HG03045 (cell line): ENCODE measurements around the gene ETF1.
"Not testable (repeated sequence)": the region's sequence is repeated elsewhere in the genome, so short reads cannot be mapped to it uniquely, and the experiment has no call there.

Source experiments
- ATAC-seq: cut with Tn5 transposase; IDR thresholded peaks from one replicate; pipeline ENCODE4 v1.9.1; 2021; ENCODE audit warnings: mild to moderate bottlenecking, moderate library complexity; ENCODE audit not compliant: unreplicated experiment

The ETF1 gene

DNA sequence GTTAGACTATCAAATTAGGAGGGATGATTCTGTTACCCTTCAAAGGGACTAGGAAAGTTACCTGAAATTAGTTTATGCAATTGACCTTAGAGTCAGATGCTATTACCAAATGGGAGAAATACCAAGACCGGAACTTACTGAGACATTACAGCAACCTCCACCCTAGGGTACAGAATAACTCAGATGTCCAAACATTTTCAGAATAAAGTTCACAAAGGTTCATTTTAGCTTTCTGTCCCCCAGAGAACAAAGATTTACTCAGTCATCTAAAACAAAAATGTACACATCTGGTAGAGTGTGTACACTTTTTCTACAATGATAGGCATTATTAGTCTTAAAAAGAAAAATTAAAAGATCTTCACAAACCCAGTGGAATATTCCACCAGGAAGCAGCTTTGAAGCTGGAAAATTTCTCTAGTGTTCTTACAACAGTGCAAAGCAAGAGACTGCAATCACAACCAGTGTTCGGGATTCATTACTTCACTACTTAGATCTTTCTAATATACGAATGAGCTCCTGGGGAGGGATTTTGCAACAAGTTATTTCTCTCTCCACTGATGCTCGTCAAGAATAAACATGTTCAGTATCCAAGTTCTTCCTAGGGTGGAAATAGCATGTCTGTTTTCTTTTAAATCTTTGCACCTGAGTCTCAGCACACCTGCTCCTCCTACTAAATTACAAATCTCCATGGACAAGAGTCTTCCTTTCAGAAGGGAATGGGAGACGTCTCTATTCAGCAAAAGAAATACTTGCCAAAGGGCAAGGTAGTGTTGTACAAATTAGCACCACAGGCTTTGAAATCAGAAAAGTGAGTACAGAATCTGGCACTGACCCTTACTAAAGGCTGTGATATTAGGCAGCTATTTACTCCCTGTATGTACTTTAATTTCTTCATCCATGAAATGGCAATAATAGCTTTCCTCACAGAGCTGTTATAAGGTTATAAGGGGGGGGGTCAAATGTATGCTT lies 8.8 kb downstream of the ETF1 start:
- ATAC-seq, result no peak

DNA sequence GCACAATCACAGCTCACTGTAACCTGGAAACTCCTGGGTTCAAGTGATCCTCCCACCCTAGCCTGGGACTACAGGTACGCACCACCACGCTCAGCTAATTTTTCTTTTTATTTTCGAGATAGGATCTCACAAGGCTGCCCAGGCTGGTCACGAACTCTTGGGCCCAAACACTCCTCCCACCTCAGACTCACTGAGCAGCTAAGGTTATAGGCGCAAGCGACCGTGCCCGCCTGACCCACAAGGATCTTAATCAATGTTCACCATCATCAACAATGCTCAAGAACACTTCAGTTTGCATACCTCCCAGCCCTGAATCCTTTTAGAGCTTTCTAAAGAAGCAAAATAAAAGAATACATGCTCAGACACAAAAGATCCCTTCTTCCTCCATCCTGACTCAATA lies 13.2 kb downstream of the ETF1 start:
- ATAC-seq, result no peak

DNA sequence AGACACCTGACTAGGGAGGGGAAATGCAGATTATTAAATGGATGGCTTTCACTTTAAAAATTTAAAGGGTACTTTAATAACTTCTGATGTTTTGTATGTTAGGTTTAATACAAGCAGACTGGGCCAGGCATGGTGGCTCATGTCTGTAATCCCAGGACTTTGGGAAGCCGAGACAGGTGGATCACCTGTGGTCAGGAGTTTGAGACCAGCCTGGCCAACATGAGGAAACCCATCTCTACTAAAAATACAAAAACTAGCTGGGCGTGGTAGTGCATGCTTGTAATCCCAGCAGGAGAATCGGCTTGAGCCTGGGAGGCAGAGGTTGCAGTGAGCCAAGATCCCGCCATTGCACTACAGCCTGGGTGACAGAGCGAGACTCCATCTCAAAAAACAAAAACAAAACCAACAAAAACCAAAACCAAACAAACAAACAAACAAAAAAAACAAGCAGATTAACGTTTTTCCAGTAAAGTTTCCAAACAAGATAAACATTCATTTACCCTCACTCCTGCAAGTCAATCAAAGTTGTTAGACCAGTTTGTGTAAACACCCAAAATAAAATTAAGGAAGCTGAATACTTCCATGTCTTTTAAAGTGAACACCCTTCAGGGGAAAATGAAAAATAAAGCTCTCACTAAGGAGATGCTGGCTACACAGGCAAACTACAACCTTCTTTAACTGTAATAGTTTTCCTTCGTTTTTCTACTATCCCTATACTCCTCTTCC lies 14.1 kb downstream of the ETF1 start:
- ATAC-seq, result no peak

DNA sequence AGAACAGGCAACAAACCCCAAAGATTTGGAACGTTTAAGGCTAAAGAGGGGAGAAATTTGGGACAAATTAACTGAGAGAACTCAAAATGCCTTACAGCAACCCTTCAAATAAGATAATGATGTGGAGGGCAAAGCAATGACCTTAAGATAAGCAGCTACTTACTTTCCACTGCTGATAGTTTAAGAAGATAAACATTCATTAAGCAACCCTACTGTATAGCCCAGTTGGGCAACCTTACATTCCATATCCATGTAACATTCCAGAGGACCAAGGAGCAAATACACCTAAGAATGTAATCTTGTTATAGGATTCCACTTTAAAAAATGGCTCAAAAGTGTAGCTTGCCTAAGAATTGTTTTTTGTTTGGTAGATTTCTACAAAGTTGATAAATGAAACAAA lies 14.8 kb downstream of the ETF1 start:
- no peak for ATAC-seq

DNA sequence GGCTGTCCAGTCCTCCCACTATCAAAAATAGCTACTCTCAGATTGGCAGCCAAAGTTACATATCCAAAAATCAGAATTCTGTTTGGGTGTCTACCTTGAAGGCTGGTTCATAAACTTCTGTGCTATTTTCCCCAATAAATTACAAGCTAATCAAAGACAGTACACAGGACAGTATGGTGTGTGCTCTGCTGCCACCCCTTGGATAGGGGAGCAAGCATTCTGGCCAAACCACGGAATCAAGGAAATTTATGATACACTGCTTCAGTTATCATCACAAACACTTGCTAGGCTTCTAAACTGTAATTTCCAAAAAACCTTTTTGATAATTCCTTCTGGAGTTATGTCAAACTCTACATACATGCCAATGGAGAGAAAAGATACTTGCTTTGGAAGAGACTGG lies 15.9 kb downstream of the ETF1 start:
- no peak for ATAC-seq

DNA sequence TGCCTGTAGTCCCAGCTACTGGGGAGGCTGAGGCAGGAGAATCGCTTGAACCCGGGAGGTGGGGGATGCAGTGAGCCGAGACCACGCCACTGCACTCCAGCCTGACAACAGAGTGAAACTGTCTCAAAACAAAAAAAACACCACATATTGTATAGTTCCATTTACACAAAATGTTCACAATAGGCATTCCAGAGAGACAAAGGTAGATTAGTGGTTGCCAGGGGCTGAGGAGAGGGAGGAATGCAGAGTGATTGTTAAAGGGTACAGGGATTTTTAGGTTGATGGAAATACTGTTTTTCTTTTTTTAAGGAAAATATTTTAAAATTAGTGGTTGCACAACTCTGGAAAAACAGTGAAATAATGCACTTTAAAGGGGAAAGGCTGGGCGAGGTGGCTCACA lies 19.6 kb downstream of the ETF1 start:
- no peak for ATAC-seq

DNA sequence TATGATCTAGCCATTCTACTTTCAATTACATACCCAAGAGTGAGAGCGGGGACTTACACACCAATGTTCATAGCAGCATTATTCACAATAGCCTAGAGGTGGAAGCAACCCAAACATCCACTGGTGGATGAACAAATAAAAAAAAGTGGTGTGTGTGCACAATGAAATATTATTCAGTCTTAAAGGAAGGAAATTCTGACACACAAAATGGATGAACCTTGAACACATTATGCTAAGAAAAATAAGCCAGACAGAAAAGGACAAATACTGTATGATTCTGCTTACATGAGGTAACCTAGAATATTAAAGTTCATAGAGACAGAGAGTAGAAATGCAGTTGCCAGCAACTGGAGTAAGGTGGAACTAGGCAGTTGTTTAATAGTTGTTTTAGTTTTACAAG lies 22.1 kb downstream of the ETF1 start:
- ATAC-seq, result no peak

DNA sequence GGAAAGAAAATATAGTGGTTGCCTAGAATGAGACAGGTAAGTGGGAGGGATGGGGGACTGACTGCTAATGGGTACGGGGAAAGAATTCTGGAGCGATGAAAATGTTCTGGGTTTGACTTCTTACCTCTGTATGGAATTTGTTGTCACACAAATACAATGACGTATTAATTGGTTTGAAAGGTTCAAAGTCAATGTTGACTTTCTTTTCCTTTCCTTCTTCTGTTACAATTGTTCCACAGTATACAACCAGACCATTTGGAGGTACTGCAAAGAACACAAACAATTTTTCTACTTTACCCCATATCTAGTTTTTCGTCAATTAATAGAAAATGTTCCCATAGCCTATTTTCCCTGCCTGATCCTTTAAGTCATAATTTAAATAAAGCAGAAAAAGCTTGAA lies 25.6 kb downstream of the ETF1 start:
- no peak for ATAC-seq

DNA sequence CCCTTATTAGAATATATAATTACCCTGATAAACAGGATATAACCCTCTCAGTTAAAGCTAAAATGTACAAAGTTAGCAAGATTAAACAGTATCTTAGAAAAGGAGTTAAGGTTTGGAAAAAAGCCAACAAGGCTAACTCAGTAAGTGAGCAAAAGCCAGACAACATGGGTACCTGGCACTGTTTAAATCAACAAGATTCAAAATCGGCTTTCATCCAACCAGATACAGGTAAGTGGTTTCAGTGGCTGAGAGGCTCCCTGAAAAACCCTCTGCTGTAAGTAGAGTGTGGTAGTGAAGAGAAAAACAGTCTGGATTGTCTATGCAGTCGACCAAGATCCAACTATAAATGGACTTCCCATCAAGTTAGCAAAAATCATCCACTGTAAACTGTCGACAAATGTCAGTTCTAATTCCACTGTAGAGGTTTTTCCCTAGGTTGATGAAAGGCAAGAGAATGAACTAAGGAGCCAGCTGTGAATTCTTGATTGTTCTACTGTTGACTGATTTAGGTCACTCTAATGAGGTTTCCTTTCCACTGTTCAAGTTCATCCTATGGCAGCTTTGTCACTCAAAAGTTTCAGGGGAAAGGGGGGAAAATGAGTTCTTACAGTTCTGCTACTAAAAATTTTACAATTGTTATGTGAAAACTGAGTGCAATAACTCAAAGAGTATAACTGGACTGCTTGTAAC lies 27.3 kb downstream of the ETF1 start:
- ATAC-seq, result no peak

DNA sequence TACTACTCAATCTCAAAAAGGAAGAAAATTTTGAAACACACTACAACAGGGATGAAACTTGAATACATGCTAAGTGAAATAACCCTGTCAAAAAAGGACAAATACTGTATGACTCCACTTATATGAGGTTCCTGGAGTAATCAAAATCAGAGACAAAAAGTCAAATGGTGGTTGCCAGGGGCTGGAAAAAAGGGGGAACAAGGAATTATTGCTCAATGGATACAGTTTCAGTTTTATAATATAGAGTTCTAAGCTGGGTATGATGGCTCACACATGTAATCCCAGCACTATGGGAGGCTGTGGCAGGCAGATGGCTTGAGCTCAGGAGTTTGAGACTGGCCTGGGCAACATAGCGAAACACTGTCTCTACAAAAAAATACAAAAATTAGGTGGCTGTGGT lies 29.0 kb downstream of the ETF1 start:
- no peak for ATAC-seq

DNA sequence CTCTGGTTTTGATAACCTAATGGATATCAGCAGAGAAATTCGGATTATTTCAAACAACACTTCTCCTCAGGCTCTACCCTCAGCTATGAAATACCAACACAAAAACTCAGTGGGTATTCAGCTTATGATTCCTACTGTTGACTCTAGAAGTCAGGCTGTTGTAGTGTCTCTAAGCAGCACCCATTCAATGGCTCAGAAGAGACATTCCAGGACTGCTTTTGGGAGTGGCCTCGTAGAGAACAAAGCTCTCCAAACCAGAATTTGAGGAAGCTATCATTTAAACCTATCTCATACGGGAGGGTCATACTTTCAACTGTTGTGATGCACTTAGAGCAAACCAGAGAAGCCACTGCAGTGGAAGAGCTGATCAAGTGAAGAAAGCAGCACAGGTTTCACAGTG lies 34.1 kb downstream of the ETF1 start:
- no peak for ATAC-seq

DNA sequence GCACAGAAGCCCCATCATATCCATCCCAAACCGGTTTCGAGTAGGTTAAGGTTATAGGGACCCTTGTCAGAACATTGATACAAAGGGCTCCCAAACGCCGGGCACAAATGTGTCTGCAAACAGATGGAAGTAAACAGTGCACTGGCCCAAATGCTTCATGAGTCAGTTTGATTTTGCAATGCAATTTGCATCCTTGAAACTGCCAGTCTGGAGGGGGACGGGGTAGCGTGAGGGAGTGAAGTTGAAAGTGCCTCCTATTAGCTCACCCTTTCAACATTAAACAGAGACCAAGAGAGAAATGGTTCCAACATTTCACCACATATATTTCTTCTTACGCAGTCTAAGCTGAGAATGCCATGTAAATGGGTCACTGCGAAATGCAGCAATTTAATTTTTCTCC lies 35.6 kb downstream of the ETF1 start:
- not testable (repeated sequence) for ATAC-seq

DNA sequence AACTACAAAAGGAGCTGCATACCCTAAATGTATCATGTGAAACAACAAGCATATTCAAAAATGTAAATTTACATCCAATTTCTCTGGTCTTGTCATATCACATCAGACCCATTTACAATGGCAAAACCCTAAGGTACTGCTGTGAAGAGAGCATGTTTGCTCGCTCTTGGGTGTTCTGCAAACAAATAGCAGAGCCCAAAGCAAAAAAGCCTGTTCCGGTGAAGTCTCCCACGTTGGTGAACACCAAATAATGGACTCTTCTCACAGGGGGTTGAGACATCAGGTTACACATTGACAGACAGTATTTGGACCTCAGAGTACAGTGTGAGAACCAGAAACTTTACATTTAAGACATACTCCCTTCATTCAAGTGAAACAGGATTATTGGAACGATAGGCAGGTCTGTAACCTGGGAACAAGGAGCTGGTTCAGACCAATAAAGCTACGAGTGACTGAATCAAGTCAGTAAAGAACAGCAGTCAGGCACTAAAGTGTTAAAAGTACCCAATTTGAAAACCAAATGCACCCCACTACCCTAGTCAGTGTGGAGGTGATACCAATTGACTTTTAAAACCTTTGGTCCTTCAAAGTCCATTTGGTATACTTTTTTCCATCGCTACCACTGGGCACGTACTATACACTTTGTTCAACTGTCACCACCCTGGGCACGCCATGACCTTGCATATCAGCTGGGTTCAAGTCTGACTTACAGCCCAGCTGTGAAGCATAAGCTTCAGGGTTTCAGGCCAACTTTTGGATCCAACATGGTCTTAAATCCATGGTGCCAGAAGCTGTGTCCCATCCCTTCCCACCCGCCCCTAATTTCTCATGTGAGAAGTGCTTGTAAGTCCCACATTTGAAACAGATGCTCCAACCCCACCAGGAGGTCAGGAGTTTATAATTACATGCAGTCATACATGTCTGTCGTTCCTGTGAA lies 36.4 kb downstream of the ETF1 start:
- ATAC-seq, result no peak

DNA sequence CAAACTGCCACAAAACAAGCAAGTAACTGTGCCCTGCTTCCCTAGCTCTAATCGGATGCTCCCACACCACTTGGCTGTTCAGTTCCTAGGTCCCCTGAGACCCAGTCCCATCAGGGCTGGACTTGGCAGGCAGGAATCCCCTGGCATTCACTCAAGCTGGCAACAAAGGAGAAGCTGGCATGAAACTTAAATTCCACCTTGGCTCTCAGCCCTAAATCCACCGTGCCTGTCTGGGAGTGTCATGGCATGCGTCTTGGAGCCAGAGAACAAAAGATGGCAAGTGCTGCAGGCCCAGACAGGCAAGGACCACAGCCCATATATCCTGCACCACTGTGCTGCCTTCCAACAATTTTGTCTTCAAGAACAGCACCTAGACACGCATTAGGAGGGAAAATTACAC lies 38.2 kb downstream of the ETF1 start:
- ATAC-seq, result no peak

DNA sequence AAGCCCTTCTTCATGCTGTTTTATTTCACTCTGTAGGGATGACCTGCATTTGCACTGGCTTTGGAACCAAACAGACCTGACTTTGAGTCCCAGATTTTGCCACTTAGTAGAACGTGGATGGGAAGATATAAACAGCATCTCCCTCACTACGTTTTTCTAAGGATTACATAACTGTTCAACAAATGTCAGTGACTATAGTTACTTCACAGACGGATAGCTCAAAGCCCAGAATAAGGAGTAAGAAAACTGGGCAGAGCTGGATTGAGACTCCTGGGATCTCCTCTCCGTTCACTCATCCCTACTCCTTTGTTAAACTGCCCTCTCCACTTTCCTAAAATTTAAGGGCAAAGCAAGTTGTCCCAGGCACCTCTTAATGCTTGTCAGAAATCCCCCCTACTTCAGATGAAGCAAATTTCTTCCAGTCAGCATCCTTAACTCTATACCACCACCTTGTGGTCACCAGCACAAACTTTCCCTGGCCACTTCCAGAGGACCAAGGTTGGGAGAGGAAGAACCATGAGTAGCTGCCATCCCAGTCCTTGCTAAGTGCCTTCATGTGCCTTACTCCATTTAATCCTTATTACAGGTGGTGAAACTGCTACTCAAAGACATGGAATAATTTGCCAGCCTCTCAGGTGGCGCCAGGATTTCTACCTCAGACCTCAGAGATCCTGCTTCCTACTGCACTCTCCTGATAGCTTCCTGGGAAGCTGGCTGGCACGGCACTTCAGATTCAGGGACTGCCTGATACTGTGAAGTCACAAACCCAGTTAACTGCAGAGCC lies 39.4 kb downstream of the ETF1 start:
- ATAC-seq, result no peak

DNA sequence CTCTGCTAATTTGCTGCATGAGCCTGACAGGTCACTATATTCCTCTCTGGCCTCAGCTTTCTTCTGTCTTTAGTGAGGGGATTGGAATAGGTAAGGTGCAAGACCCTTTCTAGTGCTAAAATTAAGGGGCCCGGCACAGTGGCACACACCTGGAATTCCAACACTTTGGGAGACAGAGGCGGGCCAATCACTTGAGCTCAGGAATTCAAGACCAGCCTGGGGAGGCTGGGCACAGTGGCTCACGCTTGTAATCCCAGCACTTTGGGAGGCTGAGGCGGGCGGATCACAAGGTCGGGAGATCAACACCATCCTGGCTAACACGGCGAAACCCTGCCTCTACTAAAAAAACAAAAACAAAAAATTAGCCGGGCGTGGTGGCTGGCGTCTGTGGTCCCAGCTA lies 40.5 kb downstream of the ETF1 start:
- ATAC-seq, result no peak

DNA sequence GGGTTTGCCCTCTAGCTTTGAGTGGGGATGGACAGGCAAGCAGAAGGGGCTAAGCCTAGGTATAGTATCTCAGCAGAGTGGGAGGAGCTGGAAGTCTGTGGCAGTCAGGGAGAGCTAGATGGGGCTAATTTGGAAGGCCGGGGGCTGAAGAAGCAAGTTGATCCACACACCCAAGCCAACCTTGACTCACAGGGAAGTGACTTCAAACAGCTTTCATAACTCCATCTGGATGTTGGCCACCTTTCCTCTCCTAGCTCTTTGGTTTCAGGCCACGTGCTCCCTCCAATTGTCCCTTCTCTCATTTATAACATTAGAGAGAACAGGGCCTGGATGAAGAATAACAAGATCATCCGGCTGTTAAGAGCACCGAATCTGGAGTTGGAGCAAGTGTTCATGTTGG lies 40.9 kb downstream of the ETF1 start:
- ATAC-seq, result no peak

DNA sequence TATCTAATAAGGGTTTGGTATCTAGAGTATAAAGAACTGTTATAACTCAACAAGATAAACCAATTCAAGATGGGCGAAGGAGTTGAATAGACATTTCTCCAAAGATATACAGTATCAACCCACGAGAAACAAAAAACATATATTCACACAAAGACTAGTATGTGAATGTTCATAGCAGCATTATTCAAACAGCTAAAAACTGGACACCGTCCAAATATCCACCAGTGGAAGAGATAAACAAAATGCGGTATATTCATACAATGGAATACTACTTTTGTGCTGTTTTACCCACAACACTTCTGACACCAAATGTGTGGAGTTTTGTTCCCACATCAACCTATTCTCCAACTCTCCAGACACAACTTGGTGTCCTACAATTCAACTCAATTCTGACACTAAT lies 44.7 kb downstream of the ETF1 start:
- no peak for ATAC-seq

DNA sequence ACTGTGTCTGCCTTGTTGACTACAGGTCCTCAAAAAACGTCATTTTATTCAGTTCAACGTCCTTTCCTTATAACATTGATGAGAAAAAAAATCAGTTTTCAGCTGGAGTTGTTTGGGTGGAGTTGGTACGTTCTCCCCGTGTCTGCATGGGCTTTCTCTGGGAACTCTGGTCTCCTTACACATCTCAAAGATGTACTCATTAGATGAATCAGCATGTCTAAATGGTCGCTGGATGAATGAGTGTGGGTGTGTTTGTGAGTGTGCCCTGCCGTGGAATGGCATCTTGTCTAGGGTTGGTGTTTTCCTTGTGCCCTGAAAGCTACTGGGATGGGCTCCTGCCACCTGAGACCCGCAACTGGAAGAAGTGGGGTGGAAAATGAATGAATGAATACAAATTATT lies 47.7 kb downstream of the ETF1 start:
- ATAC-seq, result no peak

DNA sequence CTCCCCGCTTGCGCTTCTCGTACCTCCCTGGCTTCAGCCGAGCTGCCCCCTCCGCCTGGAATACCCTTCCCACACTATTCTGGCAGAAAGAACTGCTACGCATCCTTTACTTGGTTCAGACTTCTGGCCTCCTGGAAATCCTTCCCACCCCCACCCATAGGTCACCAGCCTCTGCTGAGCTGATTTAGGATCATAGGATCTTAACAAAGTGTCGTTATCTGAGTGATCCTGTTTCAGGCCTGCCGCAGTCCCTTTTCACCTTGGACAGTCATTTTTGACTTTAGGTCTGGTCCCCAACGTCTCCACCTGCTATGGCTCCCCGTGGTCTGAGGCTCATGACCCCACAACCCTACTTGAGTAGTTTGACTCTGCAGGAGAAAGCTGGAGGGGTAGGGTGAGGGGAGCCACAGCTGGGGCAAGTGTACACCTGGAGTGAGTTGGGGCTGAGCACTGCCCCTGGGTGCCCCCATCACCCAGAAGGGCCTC lies 50.4 kb downstream of the ETF1 start:
- ATAC-seq, result no peak
